Thyroid gland (tissue), 4 donors: Measurements from ENCODE around the gene FMN1. TPM values are rescaled to one million over a fixed set of nuclear protein-coding genes. Genes with fewer than 3 reads are reported as not detected.

Experiments used
- DNase-seq, 2 donors: peaks; one replicate each; pipeline ENCODE4 v3.0.0-alpha.2; 2019
- H3K27ac ChIP-seq, 3 donors: fragments of 200-600 bp; sonication (generic); 1 replicate in 2 of 3; 2 replicates in 1 of 3; pipeline ENCODE4 v1.5.1; 2016 to 2019; ENCODE audit warnings: mild to moderate bottlenecking in 1 of 3, moderate library complexity in 1 of 3
- H3K27me3 ChIP-seq: fragments of 200-600 bp; sonication (generic); one replicate; pipeline ENCODE4 v1.5.1; 2019
- H3K36me3 ChIP-seq, 2 donors: fragments of 200-600 bp; sonication (generic); one replicate each; pipeline ENCODE4 v1.5.1; 2016 to 2019
- H3K4me1 ChIP-seq, 2 donors: fragments of 200-600 bp; sonication (generic); one replicate each; pipeline ENCODE4 v1.5.1; 2017 to 2019
- H3K4me3 ChIP-seq, 3 donors: fragments of 200-600 bp; sonication (generic); replicated peaks in 1 of 3; 1 replicate in 2 of 3; 2 replicates in 1 of 3; pipeline ENCODE4 v1.5.1; 2016; ENCODE audit warnings: mild to moderate bottlenecking in 1 of 3
- H3K9me3 ChIP-seq: fragments of 200-600 bp; sonication (generic); one replicate; pipeline ENCODE4 v1.5.1; 2017
- CTCF ChIP-seq, 6 experiments: fragments of 200-600 bp in 3 of 6; fragments of 450-650 bp in 3 of 6; sonication (generic) in 3 of 6; IDR thresholded peaks; one replicate each; pipeline ENCODE4 v1.5.1; 2016 to 2019; ENCODE audit warnings: antibody characterized with exemption in 6 of 6, mild to moderate bottlenecking in 2 of 6, inconsistent platforms in 1 of 6, moderate library complexity in 1 of 6
- POLR2A ChIP-seq, 2 donors: fragments of 450-650 bp; IDR thresholded peaks; one replicate each; pipeline ENCODE4 v1.6.1; 2017; ENCODE audit warnings: antibody characterized with exemption in 2 of 2, mild to moderate bottlenecking in 2 of 2, moderate library complexity in 1 of 2
- WGBS, 2 donors: methylation state at CpG; one replicate each; pipeline ENCODE4 v1.1.5; 2017; 5-methylcytosine and 5-hydroxymethylcytosine counted together
- intact Hi-C: fragments of 100-400 bp; cut with DNase I; formaldehyde crosslinking; loops from one replicate; pipeline ENCODE4 v1.15.1; 2023
- total RNA-seq, 4 donors: library from RNA; depleted of rRNA; stranded (reverse); fragments of >200 nt; gene quantifications; one replicate each; pipeline ENCODE4 v1.2.3, GENCODE V29; 2016

FMN1 gene
- total RNA-seq, 4 donors from 2014 or later: 13.8 to 28.3 (median 22.5) TPM

- intact Hi-C loops: no loop called here
- H3K27ac ChIP-seq: peak overlapping the region; percentile 23 to 92 (median 75)
- H3K27me3 ChIP-seq: no peaks in the 10 kb centered on the region
- no peaks in the 10 kb centered on the region for H3K36me3 ChIP-seq
- H3K9me3 ChIP-seq: no peaks in the 10 kb centered on the region
- WGBS, 2 donors: 52 to 54% methylated on average over 10 of the region's 10 CpGs
- no peak overlapping the region for H3K4me3 ChIP-seq
- no peak for DNase-seq
- H3K4me1 ChIP-seq: peaks cover 21 to 29% of the 10 kb centered on the region in 2 donors
- TF ChIP-seq CTCF (IDR thresholded peaks at IDR 0.05): no peak
- no peak for TF ChIP-seq POLR2A (IDR thresholded peaks at IDR 0.05)
These were observed 392.1 kb downstream of the FMN1 start for GRCh38 chr15:32802286-32802936.

- H3K27ac ChIP-seq: peak overlapping the region in 2 of 3 donors; percentile 75 to 92
- peaks cover 14 to 18% of the 10 kb centered on the region in 2 donors for H3K4me1 ChIP-seq
- no peaks in the 10 kb centered on the region for H3K9me3 ChIP-seq
- 91 to 94% methylated on average over 6 of the region's 6 CpGs for WGBS, 2 donors
- no peak for TF ChIP-seq POLR2A (IDR thresholded peaks at IDR 0.05)
- no peak for TF ChIP-seq CTCF (IDR thresholded peaks at IDR 0.05)
- no peak for DNase-seq
- H3K27me3 ChIP-seq: no peaks in the 10 kb centered on the region
- intact Hi-C loops: no loop called here
- no peak overlapping the region for H3K4me3 ChIP-seq
- no peaks in the 10 kb centered on the region for H3K36me3 ChIP-seq
These were observed 394.5 kb downstream of the FMN1 start for GRCh38 chr15:32799936-32800535.

GRCh38 chr15:32796856-32797255, 397.7 kb downstream of the FMN1 start:
- no peak for DNase-seq
- peaks cover 4 to 12% of the 10 kb centered on the region in 2 donors for H3K4me1 ChIP-seq
- no peaks in the 10 kb centered on the region for H3K27me3 ChIP-seq
- TF ChIP-seq CTCF (IDR thresholded peaks at IDR 0.05): no peak
- no peak for TF ChIP-seq POLR2A (IDR thresholded peaks at IDR 0.05)
- 90% methylated on average over 3 of the region's 3 CpGs for WGBS, 2 donors
- intact Hi-C loops: no loop called here
- H3K27ac ChIP-seq: no peak overlapping the region
- no peaks in the 10 kb centered on the region for H3K36me3 ChIP-seq
- no peak overlapping the region for H3K4me3 ChIP-seq
- H3K9me3 ChIP-seq: no peaks in the 10 kb centered on the region

GRCh38 chr15:32794973-32795372, 399.5 kb downstream of the FMN1 start:
- Histone ChIP-seq H3K27ac (no peak overlapping the region), H3K4me3 (no peak overlapping the region), H3K9me3 (no peaks in the 10 kb centered on the region), H3K36me3 (no peaks in the 10 kb centered on the region), H3K4me1 (peaks cover 8 to 9% of the 10 kb centered on the region in 2 donors), H3K27me3 (no peaks in the 10 kb centered on the region)
- TF ChIP-seq CTCF (IDR thresholded peaks at IDR 0.05): no peak
- no peak for TF ChIP-seq POLR2A (IDR thresholded peaks at IDR 0.05)
- DNase-seq: no peak
- intact Hi-C loops: no loop called here
- WGBS, 2 donors: 64 to 70% methylated on average over 3 of the region's 3 CpGs

GRCh38 chr15:32792436-32792835, 402.1 kb downstream of the FMN1 start:
- Histone ChIP-seq H3K36me3 (no peaks in the 10 kb centered on the region), H3K4me3 (no peak overlapping the region), H3K4me1 (peaks cover 10% of the 10 kb centered on the region in 2 donors), H3K9me3 (no peaks in the 10 kb centered on the region), H3K27me3 (no peaks in the 10 kb centered on the region), H3K27ac (no peak overlapping the region)
- DNase-seq: no peak
- no peak for TF ChIP-seq POLR2A (IDR thresholded peaks at IDR 0.05)
- no peak for TF ChIP-seq CTCF (IDR thresholded peaks at IDR 0.05)
- intact Hi-C loops: no loop called here
- 50 to 69% methylated on average over 2 of the region's 2 CpGs for WGBS, 2 donors
